Activated CD8-positive, alpha-beta memory T cell treated with anti-CD3 and anti-CD28 coated beads for 24 hours (primary cell): ENCODE measurements around the gene BTLA.
"Not testable (repeated sequence)": the region's sequence is repeated elsewhere in the genome, so short reads cannot be mapped to it uniquely, and the experiment has no call there.

Experiments
- DNase-seq: peaks from one replicate; pipeline ENCODE4 v3.0.0-alpha.2; 2020

The BTLA gene

GRCh38 chr3:112489674-112490479, 9.4 kb downstream of the BTLA start:
- DNase-seq: no peak

GRCh38 chr3:112486811-112487505, 12.3 kb downstream of the BTLA start:
- DNase-seq: no peak

GRCh38 chr3:112484352-112484751, 14.9 kb downstream of the BTLA start:
- DNase-seq: no peak

- DNase-seq: no peak
Observed at GRCh38 chr3:112482675-112483074, 16.6 kb downstream of the BTLA start.

- no peak for DNase-seq
Observed at GRCh38 chr3:112481302-112481721, 18.0 kb downstream of the BTLA start.

GRCh38 chr3:112477891-112478290, 21.4 kb downstream of the BTLA start:
- no peak for DNase-seq

- no peak for DNase-seq
Observed at GRCh38 chr3:112476346-112476745, 22.9 kb downstream of the BTLA start.

- DNase-seq: no peak
Observed at GRCh38 chr3:112474796-112475195, 24.5 kb downstream of the BTLA start.

GRCh38 chr3:112472691-112473090, 26.6 kb downstream of the BTLA start:
- DNase-seq: no peak

GRCh38 chr3:112471596-112472325, 27.5 kb downstream of the BTLA start:
- no peak for DNase-seq

- DNase-seq: no peak
Observed at GRCh38 chr3:112470788-112471187, 28.5 kb downstream of the BTLA start.

- DNase-seq: no peak
Observed at GRCh38 chr3:112469671-112470070, 29.6 kb downstream of the BTLA start.

GRCh38 chr3:112467539-112467938, 31.7 kb downstream of the BTLA start:
- no peak for DNase-seq

GRCh38 chr3:112466020-112466419, 33.3 kb downstream of the BTLA start:
- no peak for DNase-seq

- no peak for DNase-seq
Observed at GRCh38 chr3:112464264-112464663, 35.0 kb downstream of the BTLA start.

GRCh38 chr3:112463250-112463649, 36.0 kb downstream of the BTLA start:
- no peak for DNase-seq

- not testable (repeated sequence) for DNase-seq
Observed at GRCh38 chr3:112461787-112462186, 37.5 kb downstream of the BTLA start.

- DNase-seq: no peak
Observed at GRCh38 chr3:112460519-112461195, 38.6 kb downstream of the BTLA start.

GRCh38 chr3:112459750-112460149, 39.5 kb downstream of the BTLA start:
- no peak for DNase-seq

GRCh38 chr3:112456147-112456546, 43.1 kb downstream of the BTLA start:
- DNase-seq: no peak

GRCh38 chr3:112448939-112449338, 50.3 kb downstream of the BTLA start:
- DNase-seq: no peak

GRCh38 chr3:112446343-112446742, 52.9 kb downstream of the BTLA start:
- no peak for DNase-seq

GRCh38 chr3:112445839-112446238, 53.4 kb downstream of the BTLA start:
- DNase-seq: no peak
